Calu3 (cell line): ENCODE data around the gene SEMA3E. TPM values are rescaled to one million over a fixed set of nuclear protein-coding genes. Genes with fewer than 3 reads are reported as not detected.

ENCODE experiments used
- BruUV-seq: library from RNA; stranded (reverse); fragments of 400-500 nt; replicated peaks from 2 replicates; lab custom pipeline; 2021; lab: Mats Ljungman, UMichigan
- CTCF ChIA-PET: fragments of 300-600 bp; sonication (Branson Sonifier 250); formaldehyde crosslinking; loops from one replicate; lab custom pipeline; 2022; ENCODE audit warnings: antibody characterized with exemption; lab: Charles Lee
- DNase-seq: peaks from one replicate; pipeline ENCODE4 v3.0.0; 2022
- H3K27ac Mint-ChIP-seq: one replicate; pipeline ENCODE4 v1.8.0; 2022; ENCODE audit warnings: mixed read lengths; ENCODE audit not compliant: unreplicated experiment
- H3K27me3 Mint-ChIP-seq: one replicate; pipeline ENCODE4 v1.8.0; 2022; ENCODE audit warnings: mixed read lengths; ENCODE audit not compliant: unreplicated experiment
- H3K36me3 Mint-ChIP-seq: one replicate; pipeline ENCODE4 v1.8.0; 2022; ENCODE audit warnings: mild to moderate bottlenecking, moderate library complexity, mixed read lengths; ENCODE audit not compliant: insufficient read depth, unreplicated experiment
- H3K4me1 Mint-ChIP-seq: one replicate; pipeline ENCODE4 v1.8.0; 2022; ENCODE audit warnings: mild to moderate bottlenecking, low read depth, mixed read lengths; ENCODE audit not compliant: unreplicated experiment
- H3K4me3 Mint-ChIP-seq: one replicate; pipeline ENCODE4 v1.8.0; 2022; ENCODE audit warnings: mild to moderate bottlenecking, low read depth, moderate library complexity, mixed read lengths; ENCODE audit not compliant: unreplicated experiment
- H3K9me3 Mint-ChIP-seq: one replicate; pipeline ENCODE4 v1.8.0; 2022; ENCODE audit warnings: low read depth, mixed read lengths; ENCODE audit not compliant: unreplicated experiment
- CTCF ChIP-seq: fragments of 200-600 bp; IDR thresholded peaks from one replicate; pipeline ENCODE4 v1.8.0; 2022; ENCODE audit warnings: antibody characterized with exemption; ENCODE audit not compliant: unreplicated experiment
- intact Hi-C: fragments of 100-400 bp; cut with micrococcal nuclease; formaldehyde crosslinking; loops from one replicate; pipeline ENCODE4 v1.10.0; 2022; ENCODE audit not compliant: unreplicated experiment
- total RNA-seq: library from RNA; stranded (reverse); gene quantifications from 2 replicates; pipeline ENCODE4 v1.2.3, GENCODE V29; 2022

The SEMA3E gene
- total RNA-seq, 1 experiment from 2014 or later: 24.4 TPM

- H3K27ac Mint-ChIP-seq: no peak overlapping the region
- no peaks in the 10 kb centered on the region for H3K9me3 Mint-ChIP-seq
- no peaks in the 10 kb centered on the region for H3K36me3 Mint-ChIP-seq
- BruUV-seq: no TSS peak
- H3K4me3 Mint-ChIP-seq: no peak overlapping the region
- H3K27me3 Mint-ChIP-seq: no peaks in the 10 kb centered on the region
- intact Hi-C loops: no loop called here
- H3K4me1 Mint-ChIP-seq: no peaks in the 10 kb centered on the region
- TF ChIP-seq CTCF: no peak
- CTCF ChIA-PET: no interaction called here
- no peak for DNase-seq
Observed at GRCh38 chr7:83492802-83493201, 156.1 kb downstream of the SEMA3E start.

- H3K36me3 Mint-ChIP-seq: peaks cover 4% of the 10 kb centered on the region
- H3K27ac Mint-ChIP-seq: no peak overlapping the region
- H3K9me3 Mint-ChIP-seq: peaks cover 2% of the 10 kb centered on the region
- no peaks in the 10 kb centered on the region for H3K27me3 Mint-ChIP-seq
- H3K4me3 Mint-ChIP-seq: no peak overlapping the region
- CTCF ChIA-PET: no interaction called here
- TF ChIP-seq CTCF: no peak
- no peak for DNase-seq
- peaks cover 11% of the 10 kb centered on the region for H3K4me1 Mint-ChIP-seq
- intact Hi-C loops: no loop called here
- BruUV-seq: no TSS peak
Observed at GRCh38 chr7:83487801-83488200, 161.1 kb downstream of the SEMA3E start.

GRCh38 chr7:83486957-83487356, 162.0 kb downstream of the SEMA3E start:
- TF ChIP-seq CTCF: no peak
- Mint-ChIP-seq H3K27ac (no peak overlapping the region), H3K36me3 (peaks cover 4% of the 10 kb centered on the region), H3K4me3 (no peak overlapping the region), H3K27me3 (no peaks in the 10 kb centered on the region), H3K9me3 (peaks cover 2% of the 10 kb centered on the region), H3K4me1 (peaks cover 17% of the 10 kb centered on the region)
- CTCF ChIA-PET: interaction anchor here (0.7 kb wide), 1 partner anchor 14 kb away, joined by 4 read pairs; no protein-coding TSS in a partner anchor
- no TSS peak for BruUV-seq
- intact Hi-C loops: no loop called here
- DNase-seq: no peak

- intact Hi-C loops: no loop called here
- BruUV-seq: no TSS peak
- CTCF ChIA-PET: interaction anchor here (0.7 kb wide), 2 partner anchors 14 to 191 kb away, joined by 4 read pairs; no protein-coding TSS in a partner anchor
Observed at GRCh38 chr7:83486536-83486935, 162.4 kb downstream of the SEMA3E start.

More at GRCh38 chr7:83486536-83486935, 162.4 kb downstream of the SEMA3E start:
- DNase-seq: no peak
- no peak overlapping the region for H3K27ac Mint-ChIP-seq
- H3K4me3 Mint-ChIP-seq: no peak overlapping the region
- TF ChIP-seq CTCF: no peak
- H3K27me3 Mint-ChIP-seq: no peaks in the 10 kb centered on the region
- H3K4me1 Mint-ChIP-seq: peaks cover 17% of the 10 kb centered on the region
- peaks cover 2% of the 10 kb centered on the region for H3K9me3 Mint-ChIP-seq
- peaks cover 4% of the 10 kb centered on the region for H3K36me3 Mint-ChIP-seq
